ENCODE data around the gene DLGAP1.
"Not testable (repeated sequence)": the region's sequence is repeated elsewhere in the genome, so short reads cannot be mapped to it uniquely, and the experiment has no call there.

Gene DLGAP1

DNA sequence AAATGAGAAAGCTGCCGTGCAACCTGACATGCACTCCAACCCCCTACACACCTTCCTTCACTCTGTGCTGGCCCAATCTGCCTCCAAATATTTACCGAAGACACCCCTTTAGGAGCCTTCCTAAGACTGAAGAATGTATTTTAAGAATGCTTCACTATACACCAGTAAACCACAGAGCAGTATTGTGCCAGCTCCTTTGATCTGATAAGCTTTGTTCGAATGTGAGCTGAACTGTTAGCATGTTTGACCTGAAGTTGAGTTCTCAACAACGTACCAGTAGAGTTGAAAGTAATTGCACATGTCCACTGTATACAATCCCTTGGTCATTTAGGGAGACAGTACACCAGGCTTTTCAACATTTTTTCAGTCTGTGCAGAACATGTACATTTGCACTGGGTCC is 745.9 kb downstream of the DLGAP1 start:
- no peak for DNase-seq

DNA sequence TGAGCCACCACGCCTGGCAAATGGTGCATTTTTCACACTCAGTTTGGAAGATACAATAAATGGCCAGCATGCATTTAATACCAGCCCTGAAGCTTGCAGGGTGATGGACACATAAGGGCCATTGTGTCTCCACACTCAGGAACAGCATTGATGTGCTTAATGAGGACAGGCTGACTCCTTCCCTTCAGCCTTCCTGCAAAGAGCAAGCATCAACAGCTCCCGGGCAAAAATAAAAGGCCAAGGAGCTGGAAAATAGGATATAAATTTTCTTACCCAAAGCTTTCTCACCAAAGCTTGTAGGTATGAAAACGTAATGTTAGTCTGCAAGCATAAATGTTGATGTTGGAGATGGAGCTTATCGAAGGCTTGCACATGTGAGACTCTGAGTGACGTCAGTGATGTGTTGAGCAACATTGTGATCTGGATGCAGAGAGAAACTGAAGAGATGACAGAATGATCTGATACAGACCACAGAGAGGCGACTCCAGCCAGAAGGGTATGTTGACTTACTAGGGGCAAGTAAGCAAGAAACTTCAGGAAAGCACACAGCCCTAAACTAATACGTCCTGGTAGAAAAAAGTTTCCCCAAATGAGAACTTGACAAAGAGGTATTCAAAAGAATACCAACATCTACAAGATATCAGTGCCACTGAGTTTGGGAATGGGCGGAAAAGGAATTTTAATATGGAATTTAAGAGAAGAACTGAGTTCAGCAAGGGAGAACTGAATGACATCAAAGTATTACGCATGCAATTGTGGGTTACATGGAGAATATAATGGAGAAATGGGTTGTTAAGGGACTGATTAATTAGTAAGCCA is 748.6 kb downstream of the DLGAP1 start:
- no peak for DNase-seq

DNA sequence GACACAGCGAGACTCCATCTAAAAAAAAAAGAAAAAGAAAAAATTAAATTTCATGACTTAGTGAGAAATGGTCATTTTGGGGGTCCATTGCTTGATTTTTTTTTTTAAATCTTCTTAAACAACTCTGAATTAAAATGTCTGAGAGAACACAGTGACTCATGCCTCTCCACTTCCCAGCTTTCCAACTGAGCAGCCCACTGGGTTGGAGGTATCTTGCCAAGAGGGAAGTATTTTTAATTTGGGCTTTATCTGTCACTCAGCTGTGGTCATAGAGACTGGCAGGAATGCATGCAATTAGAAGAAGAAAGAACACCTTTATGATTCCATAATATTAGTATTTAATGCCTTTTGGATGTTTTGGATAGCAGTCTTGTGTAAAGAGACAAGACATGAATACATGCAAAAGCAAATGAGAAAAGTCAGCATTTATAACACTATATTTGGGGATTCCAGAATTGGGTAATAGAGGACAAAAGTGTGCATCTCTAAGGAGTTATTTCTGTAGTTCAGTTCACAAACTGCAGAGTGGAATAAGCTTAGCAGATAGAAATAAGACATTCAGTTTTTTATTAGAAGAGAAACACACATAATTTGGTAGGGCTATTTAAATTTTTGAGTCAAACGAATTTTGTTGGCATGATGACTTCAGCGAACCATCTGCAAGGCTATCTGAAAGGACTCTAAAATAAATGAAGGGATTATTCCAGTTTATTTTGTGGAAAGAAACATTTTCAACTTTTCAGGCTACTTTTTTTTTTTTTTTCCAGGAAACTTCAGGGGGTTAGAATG is 750.4 kb downstream of the DLGAP1 start:
- DNase-seq: no peak

DNA sequence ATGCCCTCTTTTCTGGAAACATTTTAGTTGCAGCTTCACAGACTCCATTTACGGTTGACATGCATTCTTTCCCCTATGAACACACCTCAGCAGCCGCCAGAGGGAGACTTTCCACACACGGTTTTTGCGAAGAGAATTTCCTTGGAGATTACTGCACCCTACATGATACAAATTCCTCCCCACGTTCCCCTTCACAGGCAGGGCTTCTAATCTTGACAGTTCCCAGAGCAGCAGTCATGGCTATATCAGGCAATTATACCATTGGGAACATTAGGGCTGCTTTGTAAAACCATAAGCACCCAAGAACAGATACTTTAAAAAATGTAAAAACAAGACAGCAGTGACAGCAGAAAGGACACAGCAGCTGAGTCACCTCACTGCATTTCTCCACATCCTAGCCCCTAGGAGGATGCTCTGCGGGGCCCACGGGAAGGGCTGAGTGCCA is 751.4 kb downstream of the DLGAP1 start:
- no peak for DNase-seq

DNA sequence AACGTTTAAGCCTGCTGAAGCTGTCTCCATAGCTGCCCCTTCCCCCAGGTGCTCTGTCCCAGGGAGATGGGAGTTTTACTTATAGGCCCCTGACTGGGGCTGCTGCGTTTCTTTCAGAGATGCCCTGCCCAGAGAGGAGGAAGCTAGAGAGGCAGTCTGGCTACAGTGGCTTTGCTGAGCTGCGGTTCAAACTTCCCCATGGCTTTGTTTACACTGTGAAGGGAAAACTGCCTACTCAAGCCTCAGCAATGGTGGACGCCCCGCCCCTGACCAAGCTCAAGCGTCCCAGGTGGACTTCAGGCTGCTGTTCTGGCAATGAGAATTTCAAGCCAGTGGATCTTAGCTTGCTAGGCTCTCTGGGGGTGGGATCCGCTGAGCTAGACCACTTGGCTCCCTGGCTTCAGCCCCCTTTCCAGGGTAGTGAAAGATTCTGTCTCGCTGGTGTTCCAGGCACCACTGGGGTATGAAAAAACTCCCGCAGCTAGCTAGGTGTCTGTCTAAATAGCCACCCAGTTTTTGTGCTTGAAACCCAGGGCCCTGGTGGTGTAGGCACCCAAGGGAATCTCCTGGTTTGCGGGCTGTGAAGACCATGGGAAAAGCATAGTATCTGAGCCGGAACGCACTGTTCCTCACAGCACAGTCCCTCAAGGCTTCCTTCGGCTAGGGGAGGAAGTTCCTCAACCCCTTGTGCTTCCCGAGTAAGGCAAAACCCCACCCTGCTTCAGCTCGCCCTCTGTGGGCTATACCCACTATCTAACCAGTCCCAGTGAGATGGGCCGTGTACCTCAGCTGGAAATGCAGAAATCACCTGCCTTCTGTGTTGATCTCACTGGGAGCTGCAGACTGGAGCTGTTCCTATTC is 755.2 kb downstream of the DLGAP1 start:
- DNase-seq: not testable (repeated sequence)

DNA sequence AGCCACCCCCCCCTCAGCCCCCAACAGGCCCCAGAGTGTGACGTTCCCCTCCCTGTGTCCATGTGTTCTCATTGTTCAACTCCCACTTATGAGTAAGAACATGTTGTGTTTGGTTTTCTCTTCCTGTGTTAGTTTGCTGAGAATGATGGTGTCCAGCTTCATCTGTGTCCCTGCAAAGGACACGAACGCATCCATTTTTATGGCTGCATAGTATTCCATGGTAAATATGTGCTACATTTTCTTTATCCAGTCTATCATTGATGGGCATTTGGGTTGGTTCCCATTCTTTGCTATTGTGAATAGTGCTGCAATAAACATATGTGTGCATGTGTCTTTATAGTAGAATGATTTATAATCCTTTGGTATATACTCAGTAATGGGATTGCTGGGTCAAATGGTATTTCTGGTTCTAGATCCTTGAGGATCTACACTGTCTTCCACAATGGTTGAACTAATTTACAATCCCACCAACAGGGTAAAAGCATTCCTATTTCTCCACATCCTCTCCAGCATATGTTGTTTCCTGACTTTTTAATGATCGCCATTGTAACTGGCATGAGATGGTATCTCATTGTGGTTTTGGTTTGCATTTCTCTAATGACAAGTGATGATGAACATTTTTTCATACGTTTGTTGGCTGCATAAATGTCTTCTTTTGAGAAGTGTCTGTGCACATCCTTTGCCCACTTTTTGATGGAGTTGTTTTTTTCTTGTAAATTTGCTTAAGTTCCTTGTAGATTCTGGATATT is 760.9 kb downstream of the DLGAP1 start:
- DNase-seq: not testable (repeated sequence)

DNA sequence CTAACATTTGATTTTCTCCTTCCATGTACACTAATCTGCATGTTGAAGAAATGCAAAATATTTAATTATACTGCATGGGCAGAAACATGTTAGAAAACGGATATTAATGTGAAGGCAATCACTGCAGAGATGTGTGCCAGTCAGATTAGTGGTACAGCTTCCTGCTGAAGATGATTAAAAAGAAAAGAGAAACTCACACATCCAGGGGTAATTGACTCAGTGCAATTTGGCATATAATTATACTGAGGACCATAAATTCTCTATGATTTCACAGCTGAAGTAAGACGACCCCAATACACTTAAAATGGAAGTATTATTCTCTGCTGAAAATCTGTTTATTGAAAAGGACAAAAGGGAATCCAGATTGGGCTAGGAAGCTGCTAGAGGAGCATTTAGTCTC is 761.7 kb downstream of the DLGAP1 start:
- DNase-seq: no peak

DNA sequence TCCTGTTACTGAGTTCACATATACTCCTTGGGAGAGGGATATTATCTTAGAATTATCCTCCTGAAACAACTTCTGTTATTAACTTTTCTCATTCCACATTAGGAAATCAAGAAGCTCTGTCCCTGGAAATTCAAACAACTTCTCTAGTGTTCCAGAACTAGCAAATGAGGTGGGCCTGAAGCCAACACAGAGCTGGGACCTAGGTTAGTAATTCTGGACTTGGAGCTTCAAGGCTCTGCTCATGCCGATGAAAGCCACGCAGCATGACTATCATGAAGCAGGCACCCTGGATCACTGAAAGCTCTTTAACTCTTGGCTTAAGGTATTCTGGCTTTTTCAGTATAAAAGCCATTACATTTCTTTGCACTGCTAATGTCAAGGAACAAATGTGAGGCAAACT is 762.4 kb downstream of the DLGAP1 start:
- no peak for DNase-seq

DNA sequence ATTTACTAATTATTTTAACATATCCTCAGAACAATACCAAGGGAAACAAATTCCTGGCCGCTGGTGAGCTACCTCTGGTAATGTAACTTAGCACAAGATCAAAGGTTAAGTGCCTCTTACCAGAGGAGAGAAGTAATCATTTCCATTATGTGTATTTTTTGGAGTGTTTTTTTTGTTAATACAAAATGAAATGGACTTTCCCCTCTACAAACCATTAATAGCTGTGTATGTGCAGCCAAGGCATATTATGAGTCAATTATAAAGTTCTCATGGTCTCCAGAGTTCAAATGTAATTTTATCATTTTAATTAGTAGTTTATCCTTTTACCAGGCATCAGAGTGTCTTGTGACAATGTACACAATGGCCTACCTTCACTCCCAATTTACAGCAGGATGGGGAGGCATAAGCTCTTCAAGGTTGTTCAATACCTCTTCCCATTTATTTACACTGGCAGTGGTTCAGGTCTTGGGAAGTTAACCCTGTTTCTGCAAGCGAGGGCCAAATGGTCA is 762.9 kb downstream of the DLGAP1 start:
- DNase-seq: peak; percentile 42

DNA sequence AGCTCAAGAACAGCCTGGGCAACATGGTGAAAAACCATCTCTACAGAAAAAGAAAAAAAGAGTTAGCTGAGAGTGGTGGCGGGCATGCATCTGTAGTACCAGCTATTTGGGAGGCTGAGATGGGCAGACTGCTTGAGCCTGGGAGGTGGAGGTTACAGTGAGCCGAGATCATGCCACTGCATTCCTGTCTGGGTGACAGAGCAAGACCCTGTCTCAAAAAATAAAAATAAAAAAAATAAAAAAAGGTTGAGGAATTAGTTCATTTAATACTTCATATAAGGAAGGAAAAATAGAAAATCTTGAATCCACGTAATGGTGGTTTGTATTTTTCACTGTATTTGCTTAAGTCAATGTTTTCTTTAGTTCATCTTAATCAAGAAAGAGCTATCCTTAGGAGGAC is 763.4 kb downstream of the DLGAP1 start:
- DNase-seq: no peak

DNA sequence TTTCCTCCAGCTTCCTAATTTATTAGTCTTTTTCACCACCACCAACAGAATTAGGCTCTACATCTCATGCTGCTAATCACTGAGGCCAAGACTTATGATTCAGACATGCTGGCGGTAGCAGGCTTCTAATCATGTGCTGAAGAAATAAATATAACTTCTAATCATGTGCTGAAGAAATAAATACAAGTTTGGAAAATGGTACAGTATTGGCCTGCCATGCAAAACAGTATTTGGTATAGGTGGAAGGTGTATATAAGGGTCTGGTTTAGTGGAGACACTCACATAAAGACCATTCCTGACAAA is 764.4 kb downstream of the DLGAP1 start:
- DNase-seq: no peak

DNA sequence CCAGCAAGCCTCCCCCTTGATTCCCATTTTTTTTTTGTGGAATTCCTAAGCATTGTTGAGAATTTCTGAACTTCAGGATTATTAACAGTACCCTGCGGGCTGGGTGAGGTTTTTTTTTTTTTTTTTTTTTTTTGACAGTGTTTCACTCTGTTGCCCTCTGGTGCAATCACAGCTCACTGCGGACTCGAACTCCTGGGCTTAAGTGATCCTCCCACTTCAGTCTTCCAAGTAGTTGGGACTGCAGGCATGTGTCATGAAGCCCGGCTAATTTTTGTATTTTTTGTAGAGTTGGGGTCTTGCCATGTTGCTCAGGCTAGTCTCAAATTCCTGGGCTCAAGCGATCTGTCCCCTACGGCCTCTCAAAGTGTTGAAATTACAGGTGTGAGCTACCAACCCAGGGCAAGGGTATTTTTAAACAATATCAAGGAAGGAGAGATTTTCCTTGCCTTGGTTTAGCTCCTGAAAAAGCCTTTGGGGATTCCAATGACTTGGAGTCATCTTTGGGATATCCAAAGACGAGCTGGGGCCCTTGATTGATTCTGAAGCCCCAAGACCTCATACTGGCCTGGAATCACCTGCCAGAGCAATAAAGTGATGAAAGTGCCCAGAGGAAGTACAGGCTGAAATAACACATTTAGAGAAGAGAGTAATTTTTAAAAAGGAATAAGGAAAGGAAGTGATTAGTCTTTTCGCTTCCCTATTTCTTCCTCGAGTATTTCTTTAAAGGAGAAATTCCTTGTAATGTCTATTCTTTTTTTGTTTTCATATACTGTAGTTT is 764.9 kb downstream of the DLGAP1 start:
- no peak for DNase-seq

DNA sequence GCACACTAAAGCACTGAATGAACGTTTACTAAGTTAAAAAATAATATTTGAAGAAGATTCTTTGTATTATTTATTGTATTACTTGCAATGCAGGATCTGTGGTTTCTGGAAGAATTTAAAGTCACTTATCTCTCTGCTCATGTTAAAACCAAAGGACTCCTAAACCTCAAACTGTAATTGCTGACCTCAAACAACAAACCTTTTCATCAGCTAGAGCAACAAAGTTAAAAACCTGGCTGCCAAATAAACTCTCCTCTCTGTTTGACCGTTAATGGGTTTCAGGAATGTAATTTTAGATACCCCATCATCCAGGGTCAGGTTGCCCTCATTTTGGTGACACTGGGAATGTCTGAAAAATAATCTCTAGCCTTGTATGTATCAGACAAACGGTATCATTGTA is 766.0 kb downstream of the DLGAP1 start:
- DNase-seq: no peak

DNA sequence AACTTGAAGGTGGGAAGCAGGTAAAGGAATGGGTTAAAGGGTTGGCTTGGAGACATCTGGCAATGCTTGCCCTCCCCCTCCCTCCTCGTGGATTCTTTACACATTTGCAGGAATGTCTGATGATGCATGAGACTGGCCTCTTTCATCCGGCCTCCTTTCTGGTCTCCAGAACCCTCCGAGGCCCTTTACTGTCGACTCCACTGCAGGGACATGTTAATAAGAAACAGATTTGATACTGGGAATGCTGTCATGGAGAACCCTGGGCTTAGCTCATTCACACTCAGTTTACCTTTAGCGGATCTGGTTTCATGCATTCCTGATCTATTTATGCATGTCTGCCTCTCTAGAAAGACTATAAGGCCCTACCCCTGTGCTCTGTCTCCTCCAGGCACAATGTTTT is 766.4 kb downstream of the DLGAP1 start:
- no peak for DNase-seq

DNA sequence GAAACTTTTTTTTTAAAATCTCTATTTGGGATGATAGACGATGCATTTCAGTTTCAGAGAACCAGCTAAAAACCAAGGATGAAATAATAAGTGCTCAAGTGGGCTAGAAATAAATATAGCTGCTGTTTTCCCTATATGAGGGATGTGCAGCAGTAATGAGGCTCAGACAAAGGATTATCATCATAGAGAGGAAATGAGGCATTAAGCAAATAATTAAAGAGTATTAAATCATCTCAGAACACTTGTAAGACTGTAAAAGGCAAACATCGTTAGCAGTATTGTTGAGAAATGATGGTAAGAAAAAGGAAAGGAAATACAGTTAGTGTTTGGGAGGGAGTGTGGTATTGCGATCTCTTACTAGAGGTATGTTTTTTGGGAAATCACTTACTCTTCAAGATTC is 771.6 kb downstream of the DLGAP1 start:
- DNase-seq: no peak

DNA sequence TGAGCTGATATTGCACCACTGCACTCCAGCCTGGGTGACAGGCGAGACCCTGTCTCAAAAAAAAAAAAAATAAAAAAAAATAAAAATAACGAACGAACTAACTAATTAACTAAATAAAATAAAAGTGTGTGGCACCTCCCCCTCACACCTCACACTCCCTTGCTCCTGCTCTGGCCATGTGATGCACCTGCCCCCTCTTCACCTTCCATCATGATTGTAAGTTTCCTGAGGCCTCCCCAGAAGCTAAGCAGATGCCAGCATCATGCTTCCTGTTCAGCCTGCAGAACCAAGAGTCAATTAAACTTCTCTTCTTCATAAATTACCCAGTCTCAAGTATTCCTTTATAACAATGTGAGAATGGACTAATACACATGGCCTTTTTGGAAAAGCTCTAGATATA is 773.0 kb downstream of the DLGAP1 start:
- no peak for DNase-seq

DNA sequence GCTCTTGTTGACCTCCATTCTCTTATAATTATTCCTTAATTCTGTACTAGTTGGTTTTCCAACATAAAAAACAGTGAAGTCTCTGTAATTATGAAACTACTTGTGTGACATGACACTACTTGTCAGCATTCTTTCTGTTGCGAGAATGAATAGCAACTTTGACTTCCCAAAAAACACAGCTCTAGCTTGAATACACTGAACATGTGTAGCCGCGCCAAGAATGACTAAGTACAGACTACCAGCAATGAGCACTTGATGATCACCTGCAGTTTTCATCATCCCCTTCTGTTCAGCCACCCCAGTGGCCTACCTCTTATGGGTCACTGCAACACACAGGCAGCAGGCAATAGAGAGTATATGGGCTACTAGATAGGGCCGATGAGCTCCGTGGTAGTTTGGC is 775.9 kb downstream of the DLGAP1 start:
- no peak for DNase-seq

DNA sequence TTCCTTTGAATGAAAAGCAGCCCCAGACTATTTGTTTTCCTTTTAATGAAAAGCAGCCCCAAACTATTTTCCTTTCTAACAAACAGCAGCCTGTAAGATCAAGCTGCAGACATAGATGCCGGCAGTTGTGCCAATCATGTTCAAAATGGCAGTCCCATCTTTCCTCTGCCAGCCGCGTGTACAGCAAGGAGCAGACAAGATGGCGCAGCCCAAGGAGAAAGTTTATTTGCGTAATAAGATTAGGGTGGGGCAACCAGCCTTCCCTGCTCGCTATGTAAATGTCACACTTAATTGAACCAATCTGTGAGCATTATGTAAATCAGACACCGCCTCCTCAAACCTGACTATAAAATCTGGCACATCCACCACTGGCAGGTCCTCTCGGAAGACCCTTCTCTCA is 779.1 kb downstream of the DLGAP1 start:
- DNase-seq: no peak

DNA sequence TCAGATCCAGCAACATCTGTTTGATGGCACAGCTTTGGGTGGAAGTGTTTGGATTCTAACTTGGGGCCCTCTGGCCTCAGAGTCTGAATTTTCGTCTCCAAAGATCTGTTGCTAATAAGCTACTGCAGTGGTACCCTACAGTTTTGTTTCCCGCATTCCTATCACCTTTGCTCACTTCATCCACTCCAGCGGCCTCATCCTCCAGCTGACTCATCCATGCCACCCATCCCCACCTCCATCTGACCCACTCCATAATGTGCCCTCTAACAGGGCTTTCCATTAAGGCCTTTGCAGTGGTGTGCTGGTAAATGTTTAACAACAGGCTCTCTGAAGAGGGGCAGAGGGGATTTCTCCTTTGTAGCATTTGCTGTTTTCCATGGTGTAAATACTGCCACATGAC is 779.7 kb downstream of the DLGAP1 start:
- DNase-seq: no peak

DNA sequence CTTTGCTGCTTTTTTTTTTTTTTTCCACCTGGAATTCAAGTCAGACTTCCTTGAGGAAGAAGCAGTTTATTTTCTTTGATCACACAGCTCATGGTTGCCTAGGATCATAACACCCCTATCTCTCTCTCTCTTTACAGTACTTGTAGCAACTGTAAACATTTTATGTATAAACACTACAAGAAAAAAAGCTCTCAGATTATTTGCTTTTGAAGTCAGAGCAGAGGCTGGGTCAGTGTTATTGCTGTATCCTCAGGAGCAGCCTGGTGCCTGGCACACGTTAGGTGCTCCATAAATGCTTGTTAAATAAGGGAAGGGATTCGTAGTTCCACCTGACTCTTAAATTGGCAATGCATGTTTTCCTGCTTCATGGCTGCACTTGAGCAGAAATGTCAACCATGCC is 783.9 kb downstream of the DLGAP1 start:
- peak; percentile 18 for DNase-seq

DNA sequence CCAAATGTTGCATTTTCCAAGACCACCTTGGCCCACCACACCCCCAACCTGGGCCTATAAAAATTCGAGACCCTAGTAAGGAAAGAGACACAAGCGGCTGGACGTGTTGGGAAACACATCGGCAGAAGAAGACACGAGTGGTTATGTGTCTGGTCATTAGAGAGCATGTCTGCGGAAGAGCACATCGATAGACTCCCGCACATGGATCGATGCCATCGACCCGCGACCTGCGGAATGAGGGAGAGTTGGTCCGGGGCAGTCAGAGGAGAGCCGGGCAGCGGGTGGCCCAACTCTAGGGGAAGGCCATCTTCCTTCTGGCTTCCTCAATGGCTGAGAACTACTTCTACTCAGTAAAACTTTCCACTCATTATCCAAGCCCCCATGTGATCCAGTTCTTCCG is 785.7 kb downstream of the DLGAP1 start:
- no peak for DNase-seq
